PC-9 (cell line): Measurements from ENCODE around the gene FAM107A. TPM values are rescaled to one million over a fixed set of nuclear protein-coding genes. Genes with fewer than 3 reads are reported as not detected.

Source experiments
- BruUV-seq: library from RNA; stranded (reverse); fragments of 400-500 nt; replicated peaks from 2 replicates; lab custom pipeline; 2021; lab: Mats Ljungman, UMichigan
- CTCF ChIA-PET: fragments of 300-600 bp; sonication (Branson Sonifier 250); formaldehyde crosslinking; loops from one replicate; lab custom pipeline; 2022; ENCODE audit warnings: antibody characterized with exemption; lab: Charles Lee
- POLR2A ChIA-PET: fragments of 300-600 bp; sonication (Branson Sonifier 250); formaldehyde crosslinking; loops from one replicate; lab custom pipeline; 2022; ENCODE audit warnings: antibody characterized with exemption; ENCODE audit not compliant: unreplicated experiment; lab: Charles Lee
- DNase-seq, 2 experiments: peaks; one replicate each; pipeline versions ENCODE4 v3.0.0 to v3.0.0-alpha.2; 2015 to 2022; ENCODE audit warnings: mixed read lengths in 1 of 2
- H2AFZ ChIP-seq: fragments of 200-600 bp; sonication (generic); 2 replicates; pipeline ENCODE4 v1.8.1; 2017; ENCODE audit warnings: antibody characterized with exemption
- H3F3A ChIP-seq: fragments of 200-600 bp; sonication (generic); 2 replicates; pipeline ENCODE4 v1.8.1; 2017; ENCODE audit warnings: antibody characterized with exemption, mild to moderate bottlenecking, low read depth; ENCODE audit not compliant: insufficient read depth
- H3K27ac ChIP-seq: fragments of 200-600 bp; sonication (generic); 2 replicates; pipeline ENCODE4 v1.6.1; 2016; ENCODE audit warnings: mixed run types
- H3K27me3 ChIP-seq: fragments of 200-600 bp; sonication (generic); 2 replicates; pipeline ENCODE4 v1.6.1; 2016; ENCODE audit warnings: low read depth, mixed run types; ENCODE audit not compliant: insufficient read depth
- H3K36me3 ChIP-seq: fragments of 200-600 bp; sonication (generic); 2 replicates; pipeline ENCODE4 v1.6.1; 2016; ENCODE audit warnings: low read depth, mixed run types
- H3K4me1 ChIP-seq: fragments of 200-600 bp; sonication (generic); replicated peaks from 2 replicates; pipeline ENCODE4 v1.6.1; 2016; ENCODE audit warnings: mixed run types; ENCODE audit not compliant: insufficient read depth
- H3K4me2 ChIP-seq: fragments of 200-600 bp; sonication (generic); 2 replicates; pipeline ENCODE4 v1.6.1; 2017; ENCODE audit warnings: mixed run types
- H3K4me3 ChIP-seq: fragments of 200-600 bp; sonication (generic); 2 replicates; pipeline ENCODE4 v1.6.1; 2016; ENCODE audit warnings: mixed run types
- H3K79me2 ChIP-seq: fragments of 200-600 bp; sonication (generic); 2 replicates; pipeline ENCODE4 v1.6.1; 2017; ENCODE audit warnings: low read depth, mixed run types
- H3K9me2 ChIP-seq: fragments of 200-600 bp; sonication (generic); 2 replicates; pipeline ENCODE4 v1.8.1; 2017; ENCODE audit warnings: mild to moderate bottlenecking; ENCODE audit not compliant: insufficient read depth
- H3K9me3 ChIP-seq: fragments of 200-600 bp; sonication (generic); 2 replicates; pipeline ENCODE4 v1.8.1; 2016; ENCODE audit warnings: low read depth; ENCODE audit not compliant: insufficient read depth
- H4K20me1 ChIP-seq: fragments of 200-600 bp; sonication (generic); 2 replicates; pipeline ENCODE4 v1.8.1; 2017; ENCODE audit not compliant: insufficient read depth
- EZH2 ChIP-seq: fragments of 200-600 bp; sonication (generic); IDR thresholded peaks from 2 replicates; pipeline ENCODE4 v1.8.0; 2017; ENCODE audit warnings: antibody characterized with exemption, low read depth
- intact Hi-C: fragments of 100-400 bp; cut with micrococcal nuclease; formaldehyde crosslinking; loops from one replicate; pipeline ENCODE4 v1.10.0; 2022; ENCODE audit not compliant: unreplicated experiment
- total RNA-seq: library from RNA; stranded (reverse); gene quantifications from 2 replicates; pipeline ENCODE4 v1.2.3, GENCODE V29; 2021
- TF ChIP-seq, protein P1 (sequence below): fragments of 200-600 bp; sonication (generic); conservative IDR thresholded peaks from 2 replicates; pipeline ENCODE4 v1.6.1; 2017; ENCODE audit warnings: mixed run types, antibody characterized with exemption, mild to moderate bottlenecking, moderate library complexity

The FAM107A gene
- total RNA-seq, 1 experiment from 2014 or later = not detected

DNA sequence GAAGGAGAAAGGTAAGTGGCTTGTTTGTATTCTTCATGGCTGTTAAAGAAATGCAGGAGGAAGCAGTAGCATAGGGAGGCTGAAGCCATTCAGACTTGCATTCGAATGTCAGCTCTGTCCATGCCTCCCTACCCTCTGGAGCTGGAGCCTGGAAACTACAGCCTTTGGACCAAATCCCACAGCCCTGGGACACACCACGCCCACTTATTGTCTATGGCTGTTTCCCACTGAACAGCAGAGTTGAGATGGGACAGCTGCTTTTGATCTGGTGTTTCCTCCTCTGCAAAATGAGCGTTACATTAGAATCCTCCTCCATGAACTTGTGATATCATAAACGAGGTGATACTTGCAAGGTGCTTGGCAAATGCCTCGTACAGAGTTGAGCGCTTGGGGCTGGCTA, 3.6 kb downstream of the FAM107A start:
- Histone ChIP-seq H2AFZ (no peak overlapping the region), H3F3A (no peaks in the 10 kb centered on the region), H3K9me3 (no peaks in the 10 kb centered on the region), H3K79me2 (no peaks in the 10 kb centered on the region), H3K4me3 (no peak overlapping the region), H3K4me2 (no peak overlapping the region), H3K4me1 (no peaks in the 10 kb centered on the region), H3K27ac (no peak overlapping the region), H3K27me3 (peaks cover 5% of the 10 kb centered on the region; the same call in 1 of the 2 replicates), H3K36me3 (no peaks in the 10 kb centered on the region), H4K20me1 (no peaks in the 10 kb centered on the region), H3K9me2 (no peaks in the 10 kb centered on the region)
- intact Hi-C loops = no loop called here
- no TSS peak for BruUV-seq
- CTCF ChIA-PET = interaction anchor here (0.6 kb wide), 1 partner anchor 483 kb away, joined by 3 read pairs; no protein-coding TSS in a partner anchor
- POLR2A ChIA-PET = no interaction called here
- TF ChIP-seq, protein P1, sequence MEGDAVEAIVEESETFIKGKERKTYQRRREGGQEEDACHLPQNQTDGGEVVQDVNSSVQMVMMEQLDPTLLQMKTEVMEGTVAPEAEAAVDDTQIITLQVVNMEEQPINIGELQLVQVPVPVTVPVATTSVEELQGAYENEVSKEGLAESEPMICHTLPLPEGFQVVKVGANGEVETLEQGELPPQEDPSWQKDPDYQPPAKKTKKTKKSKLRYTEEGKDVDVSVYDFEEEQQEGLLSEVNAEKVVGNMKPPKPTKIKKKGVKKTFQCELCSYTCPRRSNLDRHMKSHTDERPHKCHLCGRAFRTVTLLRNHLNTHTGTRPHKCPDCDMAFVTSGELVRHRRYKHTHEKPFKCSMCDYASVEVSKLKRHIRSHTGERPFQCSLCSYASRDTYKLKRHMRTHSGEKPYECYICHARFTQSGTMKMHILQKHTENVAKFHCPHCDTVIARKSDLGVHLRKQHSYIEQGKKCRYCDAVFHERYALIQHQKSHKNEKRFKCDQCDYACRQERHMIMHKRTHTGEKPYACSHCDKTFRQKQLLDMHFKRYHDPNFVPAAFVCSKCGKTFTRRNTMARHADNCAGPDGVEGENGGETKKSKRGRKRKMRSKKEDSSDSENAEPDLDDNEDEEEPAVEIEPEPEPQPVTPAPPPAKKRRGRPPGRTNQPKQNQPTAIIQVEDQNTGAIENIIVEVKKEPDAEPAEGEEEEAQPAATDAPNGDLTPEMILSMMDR = no peak
- TF ChIP-seq EZH2 = no peak
- no peak for DNase-seq

DNA sequence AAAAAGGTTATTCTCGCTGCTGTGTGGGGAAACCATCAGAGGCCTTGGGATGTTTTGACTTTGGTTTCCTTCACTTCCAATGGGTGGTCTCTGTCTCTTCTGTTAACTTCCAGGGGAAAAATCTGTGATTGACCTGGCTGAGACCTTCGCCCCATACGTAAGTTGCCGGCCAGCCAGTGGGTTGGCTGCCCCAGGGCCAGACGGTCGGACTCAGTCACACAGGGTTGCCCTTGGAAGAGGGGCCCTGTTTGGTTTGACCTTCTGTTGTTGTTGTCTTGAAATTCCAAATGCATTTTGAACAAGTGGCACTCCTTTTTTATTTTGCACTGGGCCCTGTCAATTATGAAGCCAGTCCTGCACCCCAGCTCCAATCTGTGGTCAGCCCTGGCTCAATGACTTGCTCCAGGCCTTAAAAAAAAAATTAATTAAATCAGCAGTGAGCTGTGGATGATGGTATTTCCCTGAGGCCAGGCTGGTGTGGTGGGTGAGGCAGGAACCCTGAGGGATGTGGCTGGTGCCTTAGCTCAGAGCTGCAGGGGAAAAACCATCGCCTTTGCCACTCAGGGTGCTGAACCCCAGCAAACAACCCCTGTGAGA, 4.5 kb downstream of the FAM107A start:
- H2AFZ ChIP-seq = no peak overlapping the region
- no peaks in the 10 kb centered on the region for H3K36me3 ChIP-seq
- ChIA-PET CTCF (no interaction called here), POLR2A (no interaction called here)
- H3K27ac ChIP-seq = no peak overlapping the region
- no peaks in the 10 kb centered on the region for H4K20me1 ChIP-seq
- intact Hi-C loops = no loop called here
- no TSS peak for BruUV-seq
- DNase-seq = no peak
- H3K27me3 ChIP-seq = peaks cover 5% of the 10 kb centered on the region; the same call in 1 of the 2 replicates
- no peaks in the 10 kb centered on the region for H3K4me1 ChIP-seq
- H3F3A ChIP-seq = no peaks in the 10 kb centered on the region
- no peak overlapping the region for H3K4me3 ChIP-seq
- TF ChIP-seq EZH2 = no peak
- TF ChIP-seq, protein P1 = no peak
- no peak overlapping the region for H3K4me2 ChIP-seq
- no peaks in the 10 kb centered on the region for H3K79me2 ChIP-seq
- H3K9me2 ChIP-seq = no peaks in the 10 kb centered on the region
- no peaks in the 10 kb centered on the region for H3K9me3 ChIP-seq

DNA sequence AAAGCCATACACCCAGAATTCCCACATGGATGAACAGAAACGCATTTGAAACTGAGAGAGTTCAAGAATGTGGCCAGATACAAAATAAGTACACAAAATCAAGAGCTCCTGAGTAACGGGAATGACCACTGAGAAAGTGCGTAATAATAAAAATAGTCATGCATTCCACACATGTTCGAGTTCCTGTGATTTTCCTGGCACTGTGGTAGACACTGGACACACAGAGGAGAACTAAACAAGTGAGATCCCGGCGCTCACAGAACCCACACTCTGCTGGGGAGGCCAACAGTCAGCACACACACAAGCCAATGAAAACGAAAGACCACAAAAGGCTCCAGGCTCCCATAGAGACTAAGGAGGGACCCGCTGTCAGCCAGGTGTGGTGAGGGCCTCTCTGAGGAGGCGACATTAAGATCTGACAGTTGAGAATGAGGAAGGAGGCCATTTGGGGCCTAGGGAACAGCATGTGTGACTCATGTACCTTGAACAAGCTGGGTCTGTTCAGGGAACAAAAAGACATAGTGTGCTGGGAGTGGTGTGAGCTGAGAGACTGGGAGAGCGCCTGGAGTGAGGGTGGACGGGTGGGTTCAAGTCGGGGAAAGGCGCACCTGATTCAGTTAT, 5.1 kb downstream of the FAM107A start:
- no peak for TF ChIP-seq EZH2
- TF ChIP-seq, protein P1 = no peak
- no peaks in the 10 kb centered on the region for H4K20me1 ChIP-seq
- no peaks in the 10 kb centered on the region for H3K36me3 ChIP-seq
- no peak overlapping the region for H3K4me2 ChIP-seq
- H3K9me2 ChIP-seq = no peaks in the 10 kb centered on the region
- no peaks in the 10 kb centered on the region for H3F3A ChIP-seq
- H3K27ac ChIP-seq = no peak overlapping the region
- no TSS peak for BruUV-seq
- H3K27me3 ChIP-seq = peaks cover 5% of the 10 kb centered on the region; the same call in 1 of the 2 replicates
- POLR2A ChIA-PET = no interaction called here
- no peaks in the 10 kb centered on the region for H3K9me3 ChIP-seq
- H3K4me3 ChIP-seq = no peak overlapping the region
- H2AFZ ChIP-seq = no peak overlapping the region
- intact Hi-C loops = no loop called here
- CTCF ChIA-PET = no interaction called here
- no peak for DNase-seq
- no peaks in the 10 kb centered on the region for H3K4me1 ChIP-seq
- no peaks in the 10 kb centered on the region for H3K79me2 ChIP-seq
